IPS-18c (cell line): ENCODE measurements around the gene ARHGEF2.
"Not testable (repeated sequence)": the region's sequence is repeated elsewhere in the genome, so short reads cannot be mapped to it uniquely, and the experiment has no call there.

Source experiments
- H3K4me3 ChIP-seq: 2 replicates; pipeline ENCODE4 v1.7.0; 2013; ENCODE audit warnings: low read depth, mild to moderate bottlenecking, low read length, moderate library complexity; ENCODE audit not compliant: insufficient read depth
- H3K9me3 ChIP-seq: one replicate; pipeline ENCODE4 v1.6.1; 2013; ENCODE audit warnings: mild to moderate bottlenecking, low read length, moderate library complexity; ENCODE audit not compliant: control insufficient read depth, insufficient read depth

ARHGEF2 gene

DNA sequence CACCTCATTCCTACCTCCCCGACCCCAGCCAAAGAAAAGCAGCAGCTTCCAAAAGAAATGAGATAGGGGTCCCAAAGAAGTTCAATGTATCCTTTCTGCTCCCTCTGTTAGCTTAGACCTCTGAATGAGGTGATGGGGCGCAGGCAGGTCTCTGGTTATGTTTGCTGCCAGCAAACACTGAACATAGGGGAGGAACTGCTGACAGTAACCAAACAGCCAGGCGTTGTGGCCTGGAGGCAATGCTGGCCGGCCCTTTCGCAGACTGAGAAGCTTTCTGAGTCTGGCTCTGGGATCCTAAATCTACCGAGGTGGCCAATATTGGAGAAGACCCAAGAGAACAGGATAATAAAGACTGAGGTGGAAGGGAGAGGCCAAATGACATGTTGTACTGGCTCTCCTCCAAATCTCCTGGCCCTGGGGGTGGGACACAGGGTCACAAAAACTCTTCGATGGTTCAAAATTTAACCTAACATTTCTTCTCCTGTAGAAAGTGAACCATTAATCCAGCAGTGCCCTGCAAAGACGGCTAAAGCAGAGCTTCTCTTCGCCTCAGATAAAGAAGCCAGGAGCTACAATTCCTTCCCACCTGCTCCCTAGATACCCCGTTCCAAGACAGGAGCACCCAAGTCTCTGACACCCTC, 22.8 kb upstream of the ARHGEF2 start:
- H3K9me3 ChIP-seq, result no peaks in the 10 kb centered on the region
- H3K4me3 ChIP-seq, result no peak overlapping the region

DNA sequence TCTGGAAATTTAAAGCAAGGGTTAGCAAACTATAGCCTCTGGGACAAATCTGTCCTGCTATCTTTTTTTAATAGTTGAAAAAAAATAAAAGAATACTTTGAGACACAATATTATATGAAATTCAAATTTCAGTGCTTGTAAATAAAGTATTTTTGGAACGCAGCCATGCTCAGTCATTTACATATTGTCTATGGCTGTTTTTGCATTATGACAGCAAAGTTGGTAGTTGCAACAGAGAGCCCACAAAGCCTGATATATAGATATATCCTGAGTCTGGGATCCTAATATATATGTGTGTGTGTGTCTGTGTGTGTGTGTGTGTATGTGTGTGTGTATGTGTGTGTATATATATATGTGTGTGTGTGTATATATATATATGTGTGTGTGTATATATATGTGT, 21.6 kb upstream of the ARHGEF2 start:
- H3K9me3 ChIP-seq, result no peaks in the 10 kb centered on the region
- H3K4me3 ChIP-seq, result no peak overlapping the region

DNA sequence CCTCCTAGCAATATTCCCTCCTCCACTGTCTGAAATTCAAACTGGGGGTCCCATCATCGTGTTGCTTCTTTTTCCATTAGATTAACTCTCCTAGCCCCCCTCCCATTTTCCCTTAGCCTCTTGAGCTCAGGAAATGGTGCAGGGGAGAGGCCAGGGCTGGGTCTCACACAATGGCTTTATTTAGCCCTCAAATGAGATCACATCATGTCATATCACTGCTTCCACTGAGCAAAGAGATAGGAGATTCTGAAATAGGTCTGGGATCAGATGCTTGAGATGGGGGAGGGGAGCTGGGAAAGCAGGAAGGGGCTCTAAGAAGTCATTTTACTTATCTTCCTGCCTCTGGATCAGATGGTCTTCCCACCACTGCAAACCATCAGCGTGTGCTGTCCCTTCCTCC, 17.8 kb upstream of the ARHGEF2 start:
- no peaks in the 10 kb centered on the region for H3K9me3 ChIP-seq
- no peak overlapping the region for H3K4me3 ChIP-seq

DNA sequence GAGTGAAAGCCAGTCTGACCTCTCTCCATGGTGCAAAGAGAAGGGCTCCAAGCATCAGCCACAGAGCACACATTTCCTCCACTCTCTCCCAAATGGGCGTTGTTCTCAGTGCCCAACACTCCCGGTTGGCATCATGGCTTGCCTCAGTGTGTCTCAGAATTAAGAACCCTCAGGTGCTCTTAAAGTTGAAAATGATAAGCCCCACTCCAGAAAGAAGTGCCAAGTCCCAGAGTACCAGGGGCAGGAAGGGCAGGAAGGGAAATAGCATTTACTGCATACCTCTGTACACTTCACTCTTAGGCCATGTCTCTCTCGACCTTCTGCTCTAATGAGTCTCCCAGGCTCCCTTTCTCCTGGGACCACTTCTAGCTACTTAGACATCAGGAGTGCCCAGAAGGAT, 15.2 kb upstream of the ARHGEF2 start:
- Histone ChIP-seq H3K9me3 (peaks cover 2% of the 10 kb centered on the region), H3K4me3 (no peak overlapping the region)

DNA sequence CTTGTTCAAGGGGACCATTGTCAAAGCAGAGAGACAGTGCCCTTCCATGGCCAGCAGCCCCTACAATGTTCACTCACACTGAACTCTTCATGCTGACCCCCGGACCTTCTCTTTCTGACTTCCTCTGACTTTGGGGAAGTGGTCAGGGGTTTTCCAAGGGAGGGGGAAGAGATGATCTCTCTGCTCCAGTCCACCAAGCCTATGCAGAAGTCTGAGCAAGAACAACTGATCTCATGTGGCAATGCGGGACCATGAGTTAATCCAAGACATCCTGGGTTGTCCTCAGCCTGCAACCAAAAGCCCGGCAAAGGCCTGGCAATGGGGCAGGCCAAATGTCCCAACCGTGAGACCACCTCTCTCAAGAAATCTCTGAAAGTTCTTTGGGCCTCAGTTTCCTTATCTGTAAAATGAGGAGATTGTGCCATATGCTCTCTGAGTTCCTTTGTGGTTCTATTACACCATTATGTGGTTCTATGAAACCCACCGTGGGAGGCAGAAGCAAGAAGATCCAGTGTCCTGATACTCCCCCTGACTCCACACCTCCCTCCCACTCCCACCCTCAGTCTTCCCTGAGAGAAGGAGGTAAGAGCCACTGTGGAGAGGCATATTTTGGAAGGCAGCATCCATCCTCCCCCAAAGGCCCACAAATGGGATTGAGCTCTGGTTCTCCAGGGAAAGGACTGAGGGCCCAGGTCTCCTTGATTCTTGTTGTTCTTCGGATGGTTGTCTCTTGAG, 11.8 kb upstream of the ARHGEF2 start:
- peaks cover 2% of the 10 kb centered on the region for H3K9me3 ChIP-seq

DNA sequence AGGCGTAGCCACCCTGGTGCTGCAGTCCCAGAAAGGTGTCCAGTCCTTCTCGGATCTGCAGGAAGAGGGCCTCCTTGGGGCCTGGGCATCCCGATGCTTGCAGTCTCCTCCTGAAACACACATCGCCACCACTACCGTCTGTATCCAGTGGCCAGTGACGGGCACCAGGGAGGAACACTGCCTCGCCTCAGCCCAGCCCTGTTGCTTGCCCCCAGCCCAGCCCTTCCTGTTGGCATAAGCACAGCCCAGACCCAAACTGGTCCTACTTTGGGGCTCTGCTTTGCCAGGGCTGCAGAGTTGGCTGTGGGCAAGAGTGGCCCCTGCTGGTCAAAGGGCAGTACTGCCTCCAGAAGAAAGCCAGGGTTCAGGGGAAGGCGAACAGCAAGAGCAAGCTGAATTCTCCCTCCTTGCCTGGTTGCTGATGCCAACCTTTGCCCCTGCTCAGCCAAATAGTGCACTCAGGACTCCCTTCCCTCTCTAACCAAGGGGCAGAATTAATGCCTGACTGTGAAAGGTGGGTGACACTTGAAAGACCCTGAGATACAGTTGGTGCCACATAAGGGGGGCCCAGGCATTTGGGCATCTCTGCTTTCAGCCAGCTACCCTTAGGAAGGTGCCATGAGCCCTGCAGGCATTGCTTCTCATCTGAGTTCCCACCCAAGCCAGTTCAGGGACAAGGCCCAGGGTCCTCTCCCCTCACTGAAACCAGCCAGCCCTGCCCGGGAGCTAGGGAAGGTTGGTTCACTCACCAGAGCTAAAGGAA, 11.1 kb upstream of the ARHGEF2 start:
- peaks cover 2% of the 10 kb centered on the region for H3K9me3 ChIP-seq
- 0 out of 2 replicates have a peak overlapping the region, but pooled peaks have one; percentile 20 for H3K4me3 ChIP-seq

More for the DNA sequence above, 11.8 kb upstream of the ARHGEF2 start:
- H3K4me3 ChIP-seq, result no peak overlapping the region

DNA sequence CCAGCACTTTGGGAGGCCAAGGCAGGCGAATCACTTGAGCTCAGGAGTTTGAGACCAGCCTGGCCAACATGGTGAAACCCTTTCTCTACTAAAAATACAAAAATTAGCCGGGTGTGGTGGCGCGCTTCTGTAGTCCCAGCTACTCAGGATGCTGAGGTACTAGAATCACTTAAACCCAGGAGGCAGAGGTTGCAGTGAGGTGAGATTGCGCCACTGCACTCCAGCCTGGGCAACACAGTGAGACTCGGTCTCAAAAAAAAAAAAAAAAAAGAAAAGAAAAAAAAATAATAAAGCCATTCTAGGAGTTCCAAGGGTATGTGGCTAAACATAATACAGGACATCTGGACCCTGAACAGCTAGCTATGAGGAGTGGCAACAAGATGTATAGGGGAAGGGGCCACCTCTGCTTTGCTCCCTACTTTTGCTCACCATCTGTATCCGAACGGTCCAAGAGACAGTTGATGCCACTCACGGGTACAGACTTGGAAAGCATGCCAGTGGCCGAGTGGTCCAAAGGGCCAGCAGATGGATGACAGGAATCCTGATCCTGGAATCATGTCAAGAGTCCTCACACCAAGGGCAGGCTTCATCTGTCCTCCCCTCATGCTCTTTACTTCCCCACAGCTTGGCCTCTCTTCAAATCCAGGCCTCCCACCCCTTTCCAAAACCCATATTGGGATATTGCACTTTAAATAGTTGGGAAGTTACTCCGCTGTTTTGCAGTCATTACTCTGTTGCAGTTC, 6.7 kb upstream of the ARHGEF2 start:
- not testable (repeated sequence) for H3K9me3 ChIP-seq, H3K4me3 ChIP-seq

DNA sequence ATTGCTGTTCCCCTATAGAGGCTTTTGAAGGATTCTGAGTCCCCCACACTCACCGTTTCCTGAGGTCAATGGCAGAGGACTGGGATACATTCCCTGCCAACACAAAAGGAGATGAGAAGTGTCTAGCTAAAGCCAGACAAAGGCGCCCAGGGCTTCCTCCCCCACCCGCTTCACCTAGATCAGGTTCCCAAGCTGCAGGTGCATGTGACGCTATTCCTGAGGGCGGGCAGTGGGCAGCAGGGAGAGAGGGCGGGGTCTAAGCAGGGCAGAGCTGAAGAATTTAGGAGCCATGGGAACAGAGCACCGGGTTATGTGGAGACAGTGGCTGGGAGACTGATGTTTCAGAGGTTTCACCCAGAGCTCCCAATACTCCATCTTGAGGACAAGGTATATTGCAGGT, 6.0 kb upstream of the ARHGEF2 start:
- peak overlapping the region; percentile 21 for H3K4me3 ChIP-seq
- no peaks in the 10 kb centered on the region for H3K9me3 ChIP-seq

DNA sequence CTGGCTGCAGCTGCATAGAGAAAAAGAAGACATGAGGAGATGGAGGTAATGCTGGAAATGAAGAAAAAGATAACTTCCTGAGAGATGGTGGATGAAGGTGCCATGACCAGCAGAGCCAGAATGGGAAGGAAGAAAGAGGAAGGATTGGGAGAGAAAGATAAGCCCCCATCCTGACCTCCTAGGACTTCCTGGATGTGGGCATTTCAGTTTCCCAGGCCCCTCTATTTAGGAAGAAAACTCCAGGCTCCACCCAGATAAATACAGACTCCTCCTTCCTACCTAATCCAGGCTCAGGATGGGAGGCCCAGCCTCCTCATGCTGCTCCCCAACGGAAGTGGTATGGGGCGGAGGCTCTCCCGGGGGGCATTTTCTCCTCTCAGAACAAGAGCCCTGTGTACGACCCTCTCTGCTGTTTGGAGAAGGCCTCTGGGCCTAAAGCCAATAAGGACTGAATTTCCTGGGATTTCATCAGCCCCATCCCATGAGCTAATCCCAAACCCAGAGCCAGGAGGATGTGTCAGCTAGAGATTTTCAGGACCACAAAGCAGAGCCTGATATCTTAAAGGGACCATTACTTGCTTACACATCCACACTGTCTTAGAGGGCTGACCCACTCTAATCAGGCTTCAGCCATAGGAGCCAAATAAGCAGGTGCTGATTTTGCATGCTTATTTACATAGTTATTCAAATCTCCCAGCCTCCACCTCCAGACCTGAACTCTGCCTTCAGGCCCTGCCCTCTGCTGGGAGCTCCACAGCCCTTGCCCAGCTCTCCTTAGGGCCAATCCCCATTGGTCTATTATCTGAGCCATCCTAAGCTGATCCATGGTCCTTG, 5.1 kb upstream of the ARHGEF2 start:
- H3K9me3 ChIP-seq, result no peaks in the 10 kb centered on the region
- no peak overlapping the region; the same call in 1 of the 2 replicates for H3K4me3 ChIP-seq

DNA sequence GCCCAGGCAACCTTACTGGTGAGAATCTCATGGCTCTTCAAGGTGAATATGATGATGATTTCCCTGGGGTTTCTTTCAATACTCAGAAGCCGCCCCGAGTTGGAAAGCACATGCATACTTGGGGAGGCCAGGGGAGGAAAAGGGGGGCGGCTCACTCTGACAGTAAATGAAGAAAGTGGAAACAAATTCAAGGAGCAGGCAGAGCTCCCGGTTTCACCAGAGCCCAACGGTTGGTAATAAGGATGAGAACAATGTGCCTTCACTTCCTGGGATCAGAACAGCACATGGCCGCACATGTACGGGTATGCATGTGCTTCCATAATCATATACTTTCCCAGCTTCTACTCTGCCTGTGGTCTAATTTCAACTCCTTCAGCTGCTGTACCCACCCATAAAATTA, 3.8 kb upstream of the ARHGEF2 start:
- H3K4me3 ChIP-seq, result no peak overlapping the region

DNA sequence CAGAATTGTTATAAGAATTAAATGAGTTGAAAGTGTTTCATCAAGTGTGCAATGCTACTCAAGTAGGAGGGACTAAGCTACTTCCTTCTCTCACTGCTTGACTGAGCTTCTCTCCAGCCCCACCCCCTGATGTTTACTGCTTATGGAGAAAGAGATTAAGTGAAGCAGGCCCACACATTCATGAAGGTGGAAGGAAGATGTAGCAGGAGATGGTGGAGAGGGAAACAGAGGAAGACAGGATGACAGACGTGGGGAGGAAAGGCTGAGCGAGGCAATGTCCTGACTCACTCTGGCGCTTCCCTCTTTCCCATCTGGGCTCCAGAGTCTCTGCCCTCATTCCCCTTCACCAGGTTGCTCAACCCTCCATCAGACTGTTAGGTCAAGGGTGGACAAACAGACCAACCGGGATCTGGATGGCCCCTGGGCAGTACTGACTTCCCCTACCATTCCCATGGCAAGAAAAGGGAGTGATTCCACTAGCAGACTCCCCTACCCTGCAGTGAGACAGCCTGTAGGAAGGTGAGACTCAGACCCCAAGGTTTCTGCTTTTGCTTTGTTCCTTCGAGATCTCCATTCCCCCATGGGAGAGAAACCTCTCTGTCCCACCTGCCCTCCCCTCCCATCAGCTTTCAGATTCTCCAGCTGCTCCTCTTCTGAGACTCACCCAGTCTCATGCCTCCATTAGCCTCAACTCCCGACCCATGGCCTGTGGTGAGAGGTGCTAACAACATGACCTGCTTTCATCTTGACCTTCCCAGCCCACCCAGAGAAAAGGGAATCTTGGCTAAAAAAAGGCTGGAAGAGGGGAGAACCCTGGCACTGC, 3.1 kb upstream of the ARHGEF2 start:
- Histone ChIP-seq H3K4me3 (no peak overlapping the region), H3K9me3 (no peaks in the 10 kb centered on the region)

More for the DNA sequence above, 3.8 kb upstream of the ARHGEF2 start:
- no peaks in the 10 kb centered on the region for H3K9me3 ChIP-seq

DNA sequence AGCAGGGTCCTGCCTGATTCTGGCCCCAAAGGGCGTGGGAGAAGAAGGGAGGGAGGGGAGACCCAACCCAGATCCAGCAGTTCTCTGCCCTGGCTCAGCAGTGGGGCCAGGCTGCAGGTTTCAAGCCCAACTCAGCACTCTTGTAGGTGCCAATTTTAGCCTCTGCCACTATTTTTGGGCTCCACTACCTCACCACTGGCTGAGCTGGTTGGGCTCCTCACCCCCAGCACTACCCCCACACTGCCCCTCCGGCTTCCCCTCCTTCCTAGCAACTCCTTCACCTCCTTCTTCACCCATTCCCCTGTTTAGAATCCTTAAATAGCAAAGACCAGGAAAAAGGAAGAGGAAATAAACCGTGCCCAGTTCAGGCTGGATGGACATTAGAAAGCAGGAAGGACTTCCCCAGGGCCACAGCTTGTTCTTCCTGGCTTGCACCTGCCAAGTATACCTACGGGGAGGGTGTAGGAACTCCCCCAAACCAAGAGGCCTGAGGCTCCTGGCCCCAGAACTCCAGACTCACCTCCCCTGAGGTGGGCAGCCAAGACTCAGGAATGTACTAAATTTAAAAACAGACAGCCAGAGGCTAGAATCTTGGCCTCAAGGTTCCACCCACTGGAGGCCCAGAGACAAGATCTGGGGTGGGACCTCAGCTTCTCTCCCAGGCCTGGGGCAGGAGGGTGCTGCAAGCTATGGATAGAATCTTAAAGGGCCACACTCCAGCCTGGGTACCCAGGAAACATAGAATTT, 1.4 kb upstream of the ARHGEF2 start:
- Histone ChIP-seq H3K9me3 (no peaks in the 10 kb centered on the region), H3K4me3 (0 out of 2 replicates have a peak overlapping the region, but pooled peaks have one; percentile 94)

DNA sequence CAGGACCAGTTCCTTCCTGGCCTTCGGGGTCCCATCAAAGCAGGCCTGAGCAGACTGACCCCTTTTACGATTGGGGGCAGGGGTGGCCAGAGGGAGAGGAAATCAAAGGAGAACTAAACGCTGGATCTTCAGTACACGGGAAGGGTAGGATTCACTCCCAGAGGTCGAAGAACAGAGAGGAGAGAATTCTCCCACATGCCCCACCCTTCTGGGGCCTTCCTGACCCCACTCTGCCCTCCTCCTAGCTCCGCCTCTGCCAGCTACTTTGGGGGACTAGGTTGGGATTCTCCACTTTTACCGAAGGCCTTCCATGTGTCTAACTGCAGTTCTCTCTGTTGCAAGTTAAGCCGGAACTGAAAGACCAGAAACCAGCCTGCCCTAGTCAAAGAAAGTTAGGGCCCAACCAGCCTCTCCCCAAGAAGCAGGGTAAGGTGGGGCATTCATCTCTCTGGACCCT, 654 bp upstream of the ARHGEF2 start:
- Histone ChIP-seq H3K9me3 (no peaks in the 10 kb centered on the region), H3K4me3 (peak overlapping the region; percentile 94)

DNA sequence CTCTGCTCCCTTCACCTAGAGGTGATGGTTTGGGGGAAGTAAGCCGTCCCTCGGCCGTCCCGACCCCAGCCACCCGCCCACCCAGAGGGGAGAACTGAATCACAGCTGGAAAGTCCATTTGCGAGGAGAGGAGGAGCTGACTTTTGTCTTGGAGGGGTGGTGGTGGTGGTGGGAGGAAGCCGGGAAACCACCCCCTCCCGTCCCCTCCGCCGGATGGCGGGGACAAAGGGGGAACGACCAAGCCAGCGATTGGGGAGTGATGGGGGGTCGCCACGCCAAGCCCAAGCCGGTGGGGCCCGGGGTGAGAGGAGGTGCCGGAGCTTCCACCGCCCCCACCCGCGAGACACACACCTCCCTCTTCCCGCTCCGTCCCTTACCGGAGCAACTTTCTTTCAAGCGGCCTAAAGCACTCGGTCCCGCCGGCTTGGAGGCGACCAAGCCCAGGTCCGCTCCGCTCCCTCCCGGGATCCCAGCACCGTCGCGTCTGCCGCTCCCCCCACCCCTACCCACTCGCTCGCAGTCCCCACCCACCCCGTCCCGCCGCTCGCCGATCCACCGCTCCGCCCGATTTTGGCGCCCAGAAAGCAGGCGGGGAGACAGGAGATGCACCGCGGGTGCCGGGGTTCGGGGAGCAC, 540 bp downstream of the ARHGEF2 start:
- peak overlapping the region; percentile 94 for H3K4me3 ChIP-seq
- no peaks in the 10 kb centered on the region for H3K9me3 ChIP-seq
